Right lobe of liver (tissue), 6 donors: ENCODE measurements around the gene BCL6B. TPM values are rescaled to one million over a fixed set of nuclear protein-coding genes. Genes with fewer than 3 reads are reported as not detected.
"Not testable (repeated sequence)": the region's sequence is repeated elsewhere in the genome, so short reads cannot be mapped to it uniquely, and the experiment has no call there.

Experiments used
- ATAC-seq, 4 donors: fragments of 200-7000 bp; cut with Tn5 transposase; one replicate each; pipeline ENCODE4 v1.9.1; 2020; ENCODE audit warnings: mild to moderate bottlenecking in 4 of 4, moderate library complexity in 4 of 4
- DNase-seq, 3 donors: peaks; one replicate each; pipeline ENCODE4 v3.0.0-alpha.2; 2020
- H3K27ac ChIP-seq, 3 donors: fragments of 200-600 bp; one replicate each; pipeline ENCODE4 v1.8.0; 2022
- H3K27me3 ChIP-seq, 2 donors: fragments of 200-600 bp; one replicate each; pipeline ENCODE4 v1.8.0; 2022
- H3K36me3 ChIP-seq, 4 donors: fragments of 200-600 bp; sonication (generic) in 1 of 4; one replicate each; pipeline versions ENCODE4 v1.5.1 to v1.8.0; 2017 to 2022; ENCODE audit warnings: control low read depth in 1 of 4
- H3K4me1 ChIP-seq, 4 donors: fragments of 200-600 bp; sonication (generic) in 1 of 4; one replicate each; pipeline versions ENCODE4 v1.5.1 to v1.8.0; 2017 to 2022; ENCODE audit warnings: control low read depth in 1 of 4
- H3K4me3 ChIP-seq, 3 donors: fragments of 200-600 bp; one replicate each; pipeline ENCODE4 v1.8.0; 2022
- H3K9me3 ChIP-seq, 4 donors: fragments of 200-600 bp; sonication (generic) in 1 of 4; one replicate each; pipeline versions ENCODE4 v1.5.1 to v1.8.0; 2017 to 2022; ENCODE audit warnings: control low read depth in 1 of 4
- POLR2A ChIP-seq: fragments of 450-650 bp; IDR thresholded peaks from one replicate; pipeline ENCODE4 v1.6.1; 2017; ENCODE audit warnings: antibody characterized with exemption, mild to moderate bottlenecking
- WGBS: methylation state at CpG from one replicate; pipeline ENCODE4 v1.1.6; 2018; ENCODE audit warnings: low coverage, low lambda C conversion rate; ENCODE audit not compliant: insufficient coverage; ENCODE audit errors: missing lambda C conversion rate; 5-methylcytosine and 5-hydroxymethylcytosine counted together
- intact Hi-C, 2 donors: fragments of 100-400 bp; cut with DNase I; formaldehyde crosslinking; loops; one replicate each; pipeline versions ENCODE4 v1.11.2 to v1.14.1; 2022
- total RNA-seq, 6 experiments: library from RNA; depleted of rRNA in 2 of 6; stranded (reverse); fragments of >200 nt in 2 of 6; fragmentation: NEBNext Ultra II Directional in 3 of 6; extraction: Animal tissue kit (Norgen Biotek cat#: 25700) in 3 of 6; gene quantifications; one replicate each; pipeline versions ENCODE4 v1.1.0 to v1.2.4, GENCODE V29; 2016 to 2023
- TF ChIP-seq, protein P1 (sequence below), 4 donors: fragments of 200-600 bp in 3 of 4; fragments of 450-650 bp in 1 of 4; IDR thresholded peaks; one replicate each; pipeline versions ENCODE4 v1.5.1 to v1.8.0; 2016 to 2022; ENCODE audit warnings: antibody characterized with exemption in 4 of 4, mild to moderate bottlenecking in 2 of 4
- donor health status: DM: no; HTN: yes; CAD: no.
- donor health status: DM: no; HTN: no; CAD: no.
- donor health status: DM: no; HTN: no; CAD: no.
- donor health status: DM: no; HTN: yes; CAD: no.
- donor health status: DM: no; HTN: yes; CAD: no.

BCL6B gene
- total RNA-seq, 6 experiments from 2014 or later = 0.71 to 3.5 (median 1.5) TPM

DNA sequence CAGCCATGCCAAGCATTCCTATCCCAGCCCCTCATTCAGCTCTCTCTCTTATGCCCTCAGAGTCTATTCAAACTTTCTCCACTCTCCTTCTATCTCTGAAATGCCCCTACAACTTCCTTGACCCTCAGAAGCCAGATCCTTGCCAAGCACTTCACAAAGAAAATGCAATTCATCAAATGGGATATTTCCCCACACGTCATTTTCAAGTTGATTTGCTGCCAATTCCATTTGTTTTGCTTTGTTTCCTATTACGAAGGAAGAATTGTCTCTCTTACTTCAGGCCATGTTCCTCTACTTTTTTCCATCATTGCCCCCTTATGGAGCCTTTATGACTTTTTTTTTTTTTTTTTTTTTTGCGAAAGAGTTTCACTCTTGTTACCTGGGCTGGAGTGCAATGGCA, 36.2 kb upstream of the BCL6B start:
- H3K27me3 ChIP-seq = no peaks in the 10 kb centered on the region
- no peak for TF ChIP-seq POLR2A
- TF ChIP-seq, protein P1, sequence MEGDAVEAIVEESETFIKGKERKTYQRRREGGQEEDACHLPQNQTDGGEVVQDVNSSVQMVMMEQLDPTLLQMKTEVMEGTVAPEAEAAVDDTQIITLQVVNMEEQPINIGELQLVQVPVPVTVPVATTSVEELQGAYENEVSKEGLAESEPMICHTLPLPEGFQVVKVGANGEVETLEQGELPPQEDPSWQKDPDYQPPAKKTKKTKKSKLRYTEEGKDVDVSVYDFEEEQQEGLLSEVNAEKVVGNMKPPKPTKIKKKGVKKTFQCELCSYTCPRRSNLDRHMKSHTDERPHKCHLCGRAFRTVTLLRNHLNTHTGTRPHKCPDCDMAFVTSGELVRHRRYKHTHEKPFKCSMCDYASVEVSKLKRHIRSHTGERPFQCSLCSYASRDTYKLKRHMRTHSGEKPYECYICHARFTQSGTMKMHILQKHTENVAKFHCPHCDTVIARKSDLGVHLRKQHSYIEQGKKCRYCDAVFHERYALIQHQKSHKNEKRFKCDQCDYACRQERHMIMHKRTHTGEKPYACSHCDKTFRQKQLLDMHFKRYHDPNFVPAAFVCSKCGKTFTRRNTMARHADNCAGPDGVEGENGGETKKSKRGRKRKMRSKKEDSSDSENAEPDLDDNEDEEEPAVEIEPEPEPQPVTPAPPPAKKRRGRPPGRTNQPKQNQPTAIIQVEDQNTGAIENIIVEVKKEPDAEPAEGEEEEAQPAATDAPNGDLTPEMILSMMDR (IDR thresholded peaks at IDR 0.05) = no peak
- no peaks in the 10 kb centered on the region for H3K36me3 ChIP-seq
- no peak overlapping the region for H3K27ac ChIP-seq
- WGBS = 78% methylated on average over 3 of the region's 3 CpGs
- no peak for DNase-seq
- intact Hi-C loops = no loop called here
- ATAC-seq = no peak
- H3K4me1 ChIP-seq = no peaks in the 10 kb centered on the region
- H3K9me3 ChIP-seq = no peaks in the 10 kb centered on the region
- no peak overlapping the region for H3K4me3 ChIP-seq

DNA sequence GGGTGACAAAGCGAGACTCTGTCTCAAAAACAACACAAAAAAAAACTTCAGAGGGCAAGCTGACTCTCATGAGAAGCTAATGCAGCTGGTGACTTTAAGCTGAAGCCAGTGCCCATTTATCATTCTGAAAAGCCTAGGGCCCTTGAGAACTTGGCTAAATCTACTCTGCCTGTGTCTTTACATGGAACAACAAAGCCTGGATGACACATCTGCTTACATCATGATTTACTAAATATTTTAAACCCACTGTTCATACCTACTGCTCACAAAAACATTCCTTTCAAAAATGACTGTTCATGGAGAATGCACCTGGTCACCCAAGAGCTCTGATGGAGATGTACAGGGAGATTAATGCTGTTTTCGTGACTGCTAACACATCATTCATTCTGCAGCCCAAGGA, 33.1 kb upstream of the BCL6B start:
- Histone ChIP-seq H3K4me1 (no peaks in the 10 kb centered on the region), H3K9me3 (no peaks in the 10 kb centered on the region), H3K27me3 (no peaks in the 10 kb centered on the region), H3K36me3 (no peaks in the 10 kb centered on the region), H3K27ac (no peak overlapping the region), H3K4me3 (no peak overlapping the region)
- TF ChIP-seq, protein P1 (IDR thresholded peaks at IDR 0.05) = no peak
- no peak for TF ChIP-seq POLR2A
- no peak for DNase-seq
- 75% methylated on average over 2 of the region's 2 CpGs for WGBS
- intact Hi-C loops = no loop called here
- ATAC-seq = no peak

DNA sequence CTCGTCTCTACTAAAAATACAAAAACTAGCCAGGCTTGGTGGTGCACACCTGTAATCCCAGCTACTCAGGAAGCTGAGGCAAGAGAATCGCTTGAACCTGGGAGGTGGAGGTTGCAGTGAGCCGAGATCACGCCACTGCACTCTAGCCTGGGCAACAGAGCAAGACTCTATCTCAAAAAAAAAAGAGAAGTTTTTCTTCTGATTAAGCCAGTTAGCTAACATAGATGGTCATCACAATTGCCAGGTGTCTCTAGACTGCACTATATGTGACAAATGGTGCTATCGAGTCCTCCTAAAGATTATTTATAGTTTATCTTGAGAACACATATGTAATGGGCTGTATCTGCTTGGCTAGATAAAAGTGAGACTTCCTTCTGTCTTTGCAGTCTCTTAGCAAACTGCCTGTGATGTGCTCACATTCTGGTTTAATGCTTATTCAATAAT, 29.2 kb upstream of the BCL6B start:
- ATAC-seq, intact Hi-C loops: not testable (repeated sequence)
- 85% methylated on average over 4 of the region's 5 CpGs for WGBS

DNA sequence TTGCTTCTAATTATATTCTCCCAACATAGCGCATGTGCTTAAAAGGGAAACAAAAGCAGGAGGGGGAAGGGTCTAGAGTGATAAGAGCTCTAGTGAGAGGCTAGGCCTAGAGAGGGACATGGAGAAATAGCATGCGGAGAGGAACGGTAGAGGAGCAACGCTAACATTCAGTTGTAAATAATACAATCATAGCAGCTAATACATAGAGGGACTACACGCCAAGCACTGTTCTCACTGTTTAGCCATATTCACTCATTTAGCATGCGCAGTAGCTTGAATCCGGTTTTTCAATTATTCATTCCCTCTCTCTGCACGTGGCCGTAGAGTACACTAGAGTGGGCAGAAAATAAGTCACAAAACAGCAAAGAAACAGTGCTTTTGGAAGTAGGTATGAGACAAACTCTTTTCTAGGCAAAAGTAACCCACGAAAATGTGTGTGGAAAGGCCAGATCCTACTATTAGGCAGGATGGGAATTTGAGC, 28.7 kb upstream of the BCL6B start:
- intact Hi-C loops = no loop called here
- 83% methylated on average over 10 of the region's 10 CpGs for WGBS

More for the DNA sequence above, 29.2 kb upstream of the BCL6B start:
- DNase-seq, H3K9me3 ChIP-seq, H3K4me3 ChIP-seq, H3K36me3 ChIP-seq, H3K4me1 ChIP-seq, H3K27ac ChIP-seq, H3K27me3 ChIP-seq: not testable (repeated sequence)

DNA sequence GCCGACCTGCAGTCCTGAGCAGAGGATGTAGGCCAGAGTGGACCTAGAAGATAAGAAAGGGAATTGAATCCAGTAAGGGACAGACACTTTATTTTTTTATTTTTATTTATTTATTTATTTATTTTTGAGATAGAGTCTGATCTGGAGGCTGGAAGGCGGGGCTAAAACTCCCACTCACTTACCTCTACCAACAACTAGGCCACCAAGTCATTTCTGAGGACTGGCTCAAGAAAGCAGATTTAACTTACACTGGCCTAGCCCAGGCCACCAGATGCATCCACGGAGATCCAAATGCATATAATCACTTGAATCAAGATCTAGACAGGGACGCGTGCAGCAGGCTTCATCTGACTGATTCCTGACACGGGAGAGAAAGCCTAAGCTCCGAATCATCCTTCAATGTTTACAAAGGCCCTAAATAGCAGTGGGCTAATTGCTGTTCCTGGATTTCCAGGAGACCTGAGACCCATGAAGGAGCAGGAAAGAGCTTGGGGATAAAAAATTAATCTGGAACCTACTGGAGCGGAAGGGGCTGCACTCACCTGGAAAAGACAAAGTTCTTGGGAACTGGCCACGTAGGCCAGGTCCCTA, 28.1 kb upstream of the BCL6B start:
- 89% methylated on average over 5 of the region's 9 CpGs for WGBS
- no peak for DNase-seq
- TF ChIP-seq POLR2A = no peak
- TF ChIP-seq, protein P1 (IDR thresholded peaks at IDR 0.05) = no peak
- Histone ChIP-seq H3K4me1 (peaks cover 0 to 9% (median 0%) of the 10 kb centered on the region in 4 donors), H3K27me3 (no peaks in the 10 kb centered on the region), H3K36me3 (peaks cover 0 to 9% (median 0%) of the 10 kb centered on the region in 4 donors), H3K27ac (no peak overlapping the region), H3K4me3 (no peak overlapping the region), H3K9me3 (no peaks in the 10 kb centered on the region)
- intact Hi-C loops = loop anchor here in 1 of 2 donors (5.0 kb wide), 1 partner anchor 77 kb away; no protein-coding TSS in a partner anchor
- ATAC-seq = no peak

More for the DNA sequence above, 28.7 kb upstream of the BCL6B start:
- no peak for TF ChIP-seq POLR2A
- TF ChIP-seq, protein P1 (IDR thresholded peaks at IDR 0.05) = no peak
- no peaks in the 10 kb centered on the region for H3K9me3 ChIP-seq
- ATAC-seq = no peak
- no peak for DNase-seq
- no peak overlapping the region for H3K27ac ChIP-seq
- H3K4me1 ChIP-seq = peaks cover 0 to 9% (median 0%) of the 10 kb centered on the region in 4 donors
- no peaks in the 10 kb centered on the region for H3K27me3 ChIP-seq
- H3K36me3 ChIP-seq = peaks cover 0 to 6% (median 0%) of the 10 kb centered on the region in 4 donors
- no peak overlapping the region for H3K4me3 ChIP-seq
